Measurements from ENCODE around the gene AMER3. TPM values are rescaled to one million over a fixed set of nuclear protein-coding genes. Genes with fewer than 3 reads are reported as not detected.

Gene AMER3
- total and polyA plus RNA-seq, 10 of the 15 experiments (the other 5 are each of a cell fraction or from before 2014, with no cell fraction given): not detected

DNA sequence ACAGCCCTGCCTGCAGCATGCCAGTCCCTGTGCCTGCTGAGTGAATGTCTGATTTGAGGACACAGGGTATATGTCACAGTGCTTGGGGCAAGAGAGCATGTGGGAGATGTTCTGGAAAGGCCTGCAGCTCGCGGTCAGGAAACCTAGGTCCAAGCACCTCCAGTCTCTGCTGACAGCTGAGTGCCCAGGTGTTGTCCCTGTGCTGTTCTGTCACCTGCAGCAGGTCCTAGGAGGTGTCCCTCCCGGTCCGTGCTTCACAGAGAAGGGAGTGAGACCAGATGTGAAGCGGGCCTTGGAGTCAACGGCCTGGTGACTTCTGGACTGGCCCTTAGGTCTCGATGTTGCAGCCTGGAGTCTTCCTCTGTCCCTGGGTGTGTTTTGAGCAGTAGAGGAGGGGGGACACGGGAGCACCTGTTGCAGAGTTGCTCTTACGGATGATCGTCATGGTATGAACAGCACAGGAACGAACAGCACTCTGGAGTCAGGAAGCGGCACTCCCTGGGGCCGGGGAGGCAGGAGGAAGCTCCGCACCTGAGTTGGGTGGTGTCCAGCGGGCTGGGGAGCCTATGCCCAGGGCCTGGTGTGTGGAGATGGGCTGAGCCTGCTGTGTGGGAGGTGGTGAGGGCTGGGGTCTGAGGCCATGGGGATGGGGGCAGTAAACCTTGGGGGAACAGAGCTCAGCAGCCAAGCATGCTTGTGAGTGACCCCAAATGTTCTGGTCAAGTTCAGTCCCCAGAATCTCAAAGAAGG is 59.8 kb downstream of the AMER3 start:
- Histone ChIP-seq H3K27ac (ENCODE audit: control insufficient read depth, insufficient read depth) (no peak overlapping the region), H3K36me3 (ENCODE audit: control insufficient read depth in 2 of 2, insufficient read depth in 2 of 2, low read length in 1 of 2) (no peaks in the 10 kb centered on the region; a peak in 1 of 4 replicates), H3K9me3 (replicated peaks; ENCODE audit: control insufficient read depth, insufficient read depth, low read length) (no peaks in the 10 kb centered on the region), H3K4me1 (ENCODE audit: control insufficient read depth, insufficient read depth, low read length) (no peaks in the 10 kb centered on the region), H3K79me2 (ENCODE audit: control insufficient read depth, insufficient read depth, low read length) (no peaks in the 10 kb centered on the region), H4K20me1 (ENCODE audit: control insufficient read depth, insufficient read depth) (no peaks in the 10 kb centered on the region), H3K27me3 (replicated peaks in 1 of 2; ENCODE audit: control insufficient read depth in 2 of 2, insufficient read depth in 2 of 2, low read length in 1 of 2) (no peaks in the 10 kb centered on the region), H3K9ac (ENCODE audit: control insufficient read depth, insufficient read depth, low read length) (no peak overlapping the region), H3K4me3 (no peak overlapping the region), H3K4me2 (ENCODE audit: control insufficient read depth, insufficient read depth) (no peak overlapping the region), H2AFZ (ENCODE audit: control insufficient read depth, low read depth, low read length) (no peak overlapping the region)
- intact Hi-C loops (cut with micrococcal nuclease; ENCODE audit: unreplicated experiment): no loop called here
- DNase-seq (ENCODE audit: low read depth, low spot score) (no peak), FAIRE-seq (no peak), ATAC-seq (no peak)
- RAD21 ChIA-PET (ENCODE audit: unreplicated experiment): no interaction called here
- SMC1A ChIA-PET (ENCODE audit: uncharacterized antibody, unreplicated experiment): no interaction called here
- POLR2A ChIA-PET: no interaction called here
- CTCF ChIA-PET: interaction anchor here (2.5 kb wide), 1 partner anchor 59 kb away, joined by 10 read pairs; no protein-coding TSS in a partner anchor
- in situ Hi-C loops (cut with MboI): no loop called here
- WGBS (ENCODE audit: insufficient coverage, insufficient replicate concordance, low lambda C conversion rate, missing lambda C conversion rate): 74% methylated on average over 15 of the region's 15 CpGs
- BruUV-seq (replicated peaks): no TSS peak
- TF ChIP-seq CBX3 (IDR thresholded peaks at IDR 0.05; ENCODE audit: borderline replicate concordance, low read depth): no peak
- TF ChIP-seq STAT1 (conservative IDR thresholded peaks at IDR 0.05): no peak
- TF ChIP-seq, protein P1, sequence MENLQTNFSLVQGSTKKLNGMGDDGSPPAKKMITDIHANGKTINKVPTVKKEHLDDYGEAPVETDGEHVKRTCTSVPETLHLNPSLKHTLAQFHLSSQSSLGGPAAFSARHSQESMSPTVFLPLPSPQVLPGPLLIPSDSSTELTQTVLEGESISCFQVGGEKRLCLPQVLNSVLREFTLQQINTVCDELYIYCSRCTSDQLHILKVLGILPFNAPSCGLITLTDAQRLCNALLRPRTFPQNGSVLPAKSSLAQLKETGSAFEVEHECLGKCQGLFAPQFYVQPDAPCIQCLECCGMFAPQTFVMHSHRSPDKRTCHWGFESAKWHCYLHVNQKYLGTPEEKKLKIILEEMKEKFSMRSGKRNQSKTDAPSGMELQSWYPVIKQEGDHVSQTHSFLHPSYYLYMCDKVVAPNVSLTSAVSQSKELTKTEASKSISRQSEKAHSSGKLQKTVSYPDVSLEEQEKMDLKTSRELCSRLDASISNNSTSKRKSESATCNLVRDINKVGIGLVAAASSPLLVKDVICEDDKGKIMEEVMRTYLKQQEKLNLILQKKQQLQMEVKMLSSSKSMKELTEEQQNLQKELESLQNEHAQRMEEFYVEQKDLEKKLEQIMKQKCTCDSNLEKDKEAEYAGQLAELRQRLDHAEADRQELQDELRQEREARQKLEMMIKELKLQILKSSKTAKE (IDR thresholded peaks at IDR 0.05; ENCODE audit: low read depth, poor library complexity, severe bottlenecking): no peak
- TF ChIP-seq, protein P2, sequence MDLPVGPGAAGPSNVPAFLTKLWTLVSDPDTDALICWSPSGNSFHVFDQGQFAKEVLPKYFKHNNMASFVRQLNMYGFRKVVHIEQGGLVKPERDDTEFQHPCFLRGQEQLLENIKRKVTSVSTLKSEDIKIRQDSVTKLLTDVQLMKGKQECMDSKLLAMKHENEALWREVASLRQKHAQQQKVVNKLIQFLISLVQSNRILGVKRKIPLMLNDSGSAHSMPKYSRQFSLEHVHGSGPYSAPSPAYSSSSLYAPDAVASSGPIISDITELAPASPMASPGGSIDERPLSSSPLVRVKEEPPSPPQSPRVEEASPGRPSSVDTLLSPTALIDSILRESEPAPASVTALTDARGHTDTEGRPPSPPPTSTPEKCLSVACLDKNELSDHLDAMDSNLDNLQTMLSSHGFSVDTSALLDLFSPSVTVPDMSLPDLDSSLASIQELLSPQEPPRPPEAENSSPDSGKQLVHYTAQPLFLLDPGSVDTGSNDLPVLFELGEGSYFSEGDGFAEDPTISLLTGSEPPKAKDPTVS (IDR thresholded peaks at IDR 0.05; ENCODE audit: low read depth, low read length): no peak
- no peak for TF ChIP-seq MTA3 (IDR thresholded peaks at IDR 0.05; ENCODE audit: borderline replicate concordance, low read length)
- TF ChIP-seq EZH2 (IDR thresholded peaks at IDR 0.05; ENCODE audit: borderline replicate concordance, control insufficient read depth, low read depth, low read length): no peak
- TF ChIP-seq ZZZ3 (IDR thresholded peaks at IDR 0.05; ENCODE audit: control insufficient read depth, insufficient read length, low read depth): no peak
- TF ChIP-seq, protein P3, sequence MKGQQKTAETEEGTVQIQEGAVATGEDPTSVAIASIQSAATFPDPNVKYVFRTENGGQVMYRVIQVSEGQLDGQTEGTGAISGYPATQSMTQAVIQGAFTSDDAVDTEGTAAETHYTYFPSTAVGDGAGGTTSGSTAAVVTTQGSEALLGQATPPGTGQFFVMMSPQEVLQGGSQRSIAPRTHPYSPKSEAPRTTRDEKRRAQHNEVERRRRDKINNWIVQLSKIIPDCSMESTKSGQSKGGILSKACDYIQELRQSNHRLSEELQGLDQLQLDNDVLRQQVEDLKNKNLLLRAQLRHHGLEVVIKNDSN (IDR thresholded peaks at IDR 0.05; ENCODE audit: borderline replicate concordance, extremely low read length, insufficient read depth, low read depth, low read length): no peak
- no peak for TF ChIP-seq PML (IDR thresholded peaks at IDR 0.05; ENCODE audit: low read length)
- no peak for TF ChIP-seq KDM1A (IDR thresholded peaks at IDR 0.05; ENCODE audit: borderline replicate concordance)
- no peak for TF ChIP-seq ZSCAN29 (IDR thresholded peaks at IDR 0.05)
- no peak for TF ChIP-seq JUNB (IDR thresholded peaks at IDR 0.05)
- TF ChIP-seq, protein P4, sequence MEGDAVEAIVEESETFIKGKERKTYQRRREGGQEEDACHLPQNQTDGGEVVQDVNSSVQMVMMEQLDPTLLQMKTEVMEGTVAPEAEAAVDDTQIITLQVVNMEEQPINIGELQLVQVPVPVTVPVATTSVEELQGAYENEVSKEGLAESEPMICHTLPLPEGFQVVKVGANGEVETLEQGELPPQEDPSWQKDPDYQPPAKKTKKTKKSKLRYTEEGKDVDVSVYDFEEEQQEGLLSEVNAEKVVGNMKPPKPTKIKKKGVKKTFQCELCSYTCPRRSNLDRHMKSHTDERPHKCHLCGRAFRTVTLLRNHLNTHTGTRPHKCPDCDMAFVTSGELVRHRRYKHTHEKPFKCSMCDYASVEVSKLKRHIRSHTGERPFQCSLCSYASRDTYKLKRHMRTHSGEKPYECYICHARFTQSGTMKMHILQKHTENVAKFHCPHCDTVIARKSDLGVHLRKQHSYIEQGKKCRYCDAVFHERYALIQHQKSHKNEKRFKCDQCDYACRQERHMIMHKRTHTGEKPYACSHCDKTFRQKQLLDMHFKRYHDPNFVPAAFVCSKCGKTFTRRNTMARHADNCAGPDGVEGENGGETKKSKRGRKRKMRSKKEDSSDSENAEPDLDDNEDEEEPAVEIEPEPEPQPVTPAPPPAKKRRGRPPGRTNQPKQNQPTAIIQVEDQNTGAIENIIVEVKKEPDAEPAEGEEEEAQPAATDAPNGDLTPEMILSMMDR (IDR thresholded peaks at IDR 0.05 in 2 of 3, conservative IDR thresholded peaks at IDR 0.05 in 1 of 3; ENCODE audit: control insufficient read depth in 2 of 3, extremely low read depth in 1 of 3, insufficient read depth in 1 of 3, low read depth in 3 of 3, low read length in 3 of 3): no peak
